Neural cell (in vitro differentiated cells): ENCODE results near the gene TCP11L1.

Source experiments
- CTCF ChIP-seq: fragments of 450-650 bp; IDR thresholded peaks from 2 replicates; pipeline ENCODE4 v1.5.1; 2014; ENCODE audit warnings: antibody characterized with exemption, mild to moderate bottlenecking, moderate library complexity; ENCODE audit not compliant: poor library complexity, severe bottlenecking
- EP300 ChIP-seq: fragments of 450-650 bp; conservative IDR thresholded peaks from 2 replicates; pipeline ENCODE4 v1.6.1; 2014; ENCODE audit warnings: antibody characterized with exemption, mild to moderate bottlenecking, moderate library complexity; ENCODE audit not compliant: poor library complexity, severe bottlenecking
- EZH2 ChIP-seq: fragments of 200-600, 300-800 bp; shearing (Covaris generic), sonication (generic); IDR thresholded peaks from 2 replicates; pipeline ENCODE4 v1.6.1; 2014; ENCODE audit warnings: antibody characterized with exemption, low read length, borderline replicate concordance, mild to moderate bottlenecking; ENCODE audit not compliant: insufficient read depth, poor library complexity, severe bottlenecking
- POLR2AphosphoS5 ChIP-seq: IDR thresholded peaks from 2 replicates; pipeline ENCODE4 v1.6.1; 2012
- RAD21 ChIP-seq: fragments of 450-650 bp; conservative IDR thresholded peaks from 2 replicates; pipeline ENCODE4 v1.6.1; 2014; ENCODE audit warnings: antibody characterized with exemption, mild to moderate bottlenecking, moderate library complexity
- REST ChIP-seq: IDR thresholded peaks from 2 replicates; pipeline ENCODE4 v1.6.1; 2012; ENCODE audit warnings: borderline replicate concordance
- SMC3 ChIP-seq: fragments of 450-650 bp; conservative IDR thresholded peaks from 2 replicates; pipeline ENCODE4 v1.6.1; 2014; ENCODE audit warnings: antibody characterized with exemption, mild to moderate bottlenecking, moderate library complexity; ENCODE audit not compliant: poor library complexity
- TAF1 ChIP-seq: IDR thresholded peaks from 2 replicates; pipeline ENCODE4 v1.6.1; 2012; ENCODE audit warnings: low read depth

- TF ChIP-seq CTCF (no peak), POLR2AphosphoS5 (no peak), REST (no peak), EZH2 (no peak), TAF1 (no peak), RAD21 (no peak), SMC3 (no peak), EP300 (no peak)
Observed at GRCh38 chr11:33067294-33067693, 27.9 kb downstream of the TCP11L1 start.
